H9 (cell line): ENCODE measurements around the gene TMPRSS6. TPM values are rescaled to one million over a fixed set of nuclear protein-coding genes. Genes with fewer than 3 reads are reported as not detected.

Source experiments
- DNase-seq: peaks from one replicate; pipeline ENCODE4 v3.0.0-alpha.2; 2017
- H2AFZ ChIP-seq: one replicate; pipeline ENCODE4 v1.6.1; 2013; ENCODE audit warnings: mild to moderate bottlenecking, low read length, control low read depth, moderate library complexity
- H2AK5ac ChIP-seq: 2 replicates; pipeline ENCODE4 v1.6.1; 2013; ENCODE audit warnings: low read length, control low read depth, mixed read lengths; ENCODE audit not compliant: insufficient read length
- H2BK120ac ChIP-seq: one replicate; pipeline ENCODE4 v1.6.1; 2013; ENCODE audit warnings: low read depth, mild to moderate bottlenecking, low read length, control low read depth, inconsistent platforms; ENCODE audit not compliant: poor library complexity, severe bottlenecking
- H2BK12ac ChIP-seq: 2 replicates; pipeline ENCODE4 v1.6.1; 2013; ENCODE audit warnings: low read length, control low read depth, mixed read lengths, low read depth; ENCODE audit not compliant: insufficient read length
- H2BK15ac ChIP-seq: 2 replicates; pipeline ENCODE4 v1.6.1; 2013; ENCODE audit warnings: low read depth, low read length, control low read depth
- H2BK20ac ChIP-seq: one replicate; pipeline ENCODE4 v1.6.1; 2013; ENCODE audit warnings: low read depth, mild to moderate bottlenecking, low read length, control low read depth, inconsistent platforms; ENCODE audit not compliant: poor library complexity, severe bottlenecking
- H2BK5ac ChIP-seq: 2 replicates; pipeline ENCODE4 v1.6.1; 2013; ENCODE audit warnings: low read length, control low read depth, mixed read lengths; ENCODE audit not compliant: insufficient read length
- H3K14ac ChIP-seq: 2 replicates; pipeline ENCODE4 v1.6.1; 2013; ENCODE audit warnings: low read length, control low read depth; ENCODE audit not compliant: insufficient read depth
- H3K18ac ChIP-seq: 2 replicates; pipeline ENCODE4 v1.6.1; 2013; ENCODE audit warnings: low read depth, mild to moderate bottlenecking, mixed read lengths, low read length, control low read depth; ENCODE audit not compliant: insufficient read length
- H3K23ac ChIP-seq: 2 replicates; pipeline ENCODE4 v1.6.1; 2013; ENCODE audit warnings: low read length, control low read depth, mixed read lengths, low read depth; ENCODE audit not compliant: insufficient read length
- H3K23me2 ChIP-seq: 2 replicates; pipeline ENCODE4 v1.6.1; 2013; ENCODE audit warnings: low read depth, mild to moderate bottlenecking, mixed read lengths, low read length, control low read depth; ENCODE audit not compliant: insufficient read length, poor library complexity, severe bottlenecking
- H3K27ac ChIP-seq: 2 replicates; pipeline ENCODE4 v1.5.1; 2013; ENCODE audit warnings: low read length, control low read depth, mixed read lengths, low read depth; ENCODE audit not compliant: insufficient read length
- H3K27me3 ChIP-seq: 2 replicates; pipeline ENCODE4 v1.6.1; 2013; ENCODE audit warnings: low read length, control low read depth, inconsistent platforms; ENCODE audit not compliant: insufficient read depth
- H3K4ac ChIP-seq: 2 replicates; pipeline ENCODE4 v1.6.1; 2013; ENCODE audit warnings: low read depth, mild to moderate bottlenecking, control low read depth, inconsistent platforms, low read length, moderate library complexity
- H3K4me1 ChIP-seq: 2 replicates; pipeline ENCODE4 v1.6.1; 2013; ENCODE audit warnings: low read length, control low read depth, inconsistent platforms; ENCODE audit not compliant: insufficient read depth
- H3K4me2 ChIP-seq: 2 replicates; pipeline ENCODE4 v1.6.1; 2013; ENCODE audit warnings: low read length, control low read depth, mixed read lengths; ENCODE audit not compliant: insufficient read length, insufficient read depth
- H3K56ac ChIP-seq: 2 replicates; pipeline ENCODE4 v1.6.1; 2013; ENCODE audit warnings: low read depth, mild to moderate bottlenecking, mixed read lengths, low read length, control low read depth; ENCODE audit not compliant: insufficient read length
- H3K79me1 ChIP-seq: 2 replicates; pipeline ENCODE4 v1.6.1; 2013; ENCODE audit warnings: low read depth, mild to moderate bottlenecking, moderate library complexity, low read length, control low read depth, inconsistent platforms; ENCODE audit not compliant: insufficient read depth, poor library complexity, severe bottlenecking
- H3K79me2 ChIP-seq: 2 replicates; pipeline ENCODE4 v1.6.1; 2013; ENCODE audit warnings: low read length, control low read depth, inconsistent platforms; ENCODE audit not compliant: insufficient read depth
- H3K9ac ChIP-seq: 2 replicates; pipeline ENCODE4 v1.6.1; 2013; ENCODE audit warnings: low read length, control low read depth, mixed read lengths; ENCODE audit not compliant: insufficient read length; ENCODE audit errors: extremely low read depth
- H3K9me3 ChIP-seq: one replicate; pipeline ENCODE4 v1.6.1; 2013; ENCODE audit warnings: low read depth, low read length, inconsistent platforms; ENCODE audit not compliant: control insufficient read depth
- H3T11ph ChIP-seq: one replicate; pipeline ENCODE4 v1.6.1; 2013; ENCODE audit warnings: mild to moderate bottlenecking, low read length, control low read depth, inconsistent platforms
- H4K20me1 ChIP-seq: one replicate; pipeline ENCODE4 v1.6.1; 2013; ENCODE audit not compliant: control insufficient read depth, insufficient read length, insufficient read depth
- H4K5ac ChIP-seq: 2 replicates; pipeline ENCODE4 v1.6.1; 2013; ENCODE audit warnings: low read depth, mild to moderate bottlenecking, mixed read lengths, low read length, control low read depth; ENCODE audit not compliant: insufficient read length
- H4K8ac ChIP-seq: replicated peaks from 2 replicates; pipeline ENCODE4 v1.6.1; 2013; ENCODE audit warnings: low read length, control low read depth, mixed read lengths, low read depth; ENCODE audit not compliant: insufficient read length
- H4K91ac ChIP-seq: 2 replicates; pipeline ENCODE4 v1.6.1; 2013; ENCODE audit warnings: low read depth, mild to moderate bottlenecking, moderate library complexity, mixed read lengths, low read length, control low read depth; ENCODE audit not compliant: insufficient read length
- H3K27ac Mint-ChIP-seq, 3 experiments: 2 replicates in 2 of 3; 3 replicates in 1 of 3; pipeline ENCODE4 v1.8.0; 2020 to 2021; ENCODE audit warnings: mixed read lengths in 3 of 3, mild to moderate bottlenecking in 1 of 3, moderate library complexity in 1 of 3
- H3K27me3 Mint-ChIP-seq: 2 replicates; pipeline ENCODE4 v1.8.0; 2021; ENCODE audit warnings: low read depth, mild to moderate bottlenecking, moderate library complexity, mixed read lengths
- H3K36me3 Mint-ChIP-seq, 3 experiments: 2 replicates in 2 of 3; 3 replicates in 1 of 3; pipeline ENCODE4 v1.8.0; 2020 to 2021; ENCODE audit warnings: low read depth in 3 of 3, mixed read lengths in 3 of 3; ENCODE audit not compliant: insufficient read depth in 1 of 3
- H3K4me1 Mint-ChIP-seq, 2 experiments: 2 replicates each; pipeline ENCODE4 v1.8.0; 2020; ENCODE audit warnings: mixed read lengths in 2 of 2
- H3K4me3 Mint-ChIP-seq, 2 experiments: 2 replicates in 1 of 2; 3 replicates in 1 of 2; pipeline ENCODE4 v1.8.0; 2020 to 2021; ENCODE audit warnings: mild to moderate bottlenecking in 2 of 2, mixed read lengths in 2 of 2, moderate library complexity in 1 of 2
- H3K9me3 Mint-ChIP-seq, 2 experiments: 2 replicates in 1 of 2; 3 replicates in 1 of 2; pipeline ENCODE4 v1.8.0; 2020; ENCODE audit warnings: mild to moderate bottlenecking in 2 of 2, mixed read lengths in 2 of 2, moderate library complexity in 1 of 2
- CTCF ChIP-seq: fragments of 200-600 bp; sonication (generic); conservative IDR thresholded peaks from 3 replicates; pipeline ENCODE4 v1.8.0; 2021; ENCODE audit warnings: antibody characterized with exemption, mild to moderate bottlenecking
- WGBS: extraction: QIAGEN DNeasy Blood & Tissue Kit; methylation state at CpG from one replicate; pipeline ENCODE4 v1.1.7; 2013; ENCODE audit warnings: missing lambda C conversion rate, low lambda C conversion rate, mixed read lengths; ENCODE audit not compliant: insufficient read length; ENCODE audit errors: extremely low coverage; 5-methylcytosine and 5-hydroxymethylcytosine counted together
- total RNA-seq: library from RNA; stranded (reverse); gene quantifications from 2 replicates; pipeline ENCODE4 v1.2.1, GENCODE V29; 2021

Gene TMPRSS6
- total RNA-seq, 1 experiment from 2014 or later = not detected

GRCh38 chr22:37021041-37021440, 88.5 kb downstream of the TMPRSS6 start:
- peaks cover 3% of the 10 kb centered on the region for H3K23me2 ChIP-seq
- H2BK20ac ChIP-seq = no peak overlapping the region
- no peak for DNase-seq
- no peak overlapping the region for H3K4me2 ChIP-seq
- H3K4ac ChIP-seq = no peak overlapping the region
- no CpG with 5 or more reads among the region's 5 CpGs for WGBS
- H3T11ph ChIP-seq = no peak overlapping the region
- H3K27ac ChIP-seq = no peak overlapping the region
- no peak overlapping the region for H3K27ac Mint-ChIP-seq
- no peaks in the 10 kb centered on the region for H3K27me3 ChIP-seq
- H2BK15ac ChIP-seq = no peak overlapping the region
- TF ChIP-seq CTCF = no peak
- H3K4me1 Mint-ChIP-seq = peaks cover 19 to 32% of the 10 kb centered on the region in 2 experiments
- H3K4me1 ChIP-seq = no peaks in the 10 kb centered on the region; the same call in 1 of the 2 replicates
- H3K79me2 ChIP-seq = peaks cover 2% of the 10 kb centered on the region; the same call in 1 of the 2 replicates
- H3K9me3 ChIP-seq = no peaks in the 10 kb centered on the region
- H3K14ac ChIP-seq = no peak overlapping the region
- H4K8ac ChIP-seq = no peak overlapping the region
- peaks cover 14 to 36% (median 25%) of the 10 kb centered on the region in 3 experiments; a peak in 6 of 7 replicates for H3K36me3 Mint-ChIP-seq
- H2BK12ac ChIP-seq = no peak overlapping the region
- H3K23ac ChIP-seq = no peak overlapping the region
- peaks cover 2% of the 10 kb centered on the region for H4K20me1 ChIP-seq
- no peak overlapping the region for H2BK5ac ChIP-seq
- no peaks in the 10 kb centered on the region for H3K9me3 Mint-ChIP-seq
- H3K27me3 Mint-ChIP-seq = no peaks in the 10 kb centered on the region
- H3K56ac ChIP-seq = no peak overlapping the region
- H2BK120ac ChIP-seq = no peak overlapping the region
- no peak overlapping the region for H2AFZ ChIP-seq
- no peak overlapping the region for H4K5ac ChIP-seq
- no peak overlapping the region for H2AK5ac ChIP-seq
- H4K91ac ChIP-seq = no peak overlapping the region
- H3K79me1 ChIP-seq = no peaks in the 10 kb centered on the region
- H3K18ac ChIP-seq = no peak overlapping the region
- H3K9ac ChIP-seq = no peak overlapping the region
- H3K4me3 Mint-ChIP-seq = no peak overlapping the region; a peak in 1 of 5 replicates
